Activated T-helper 1 cell treated with Interleukin-2 at 50 U/mL for 16 hours (primary cell): ENCODE measurements around the gene ARHGAP22.

Experiments used
- DNase-seq: peaks from one replicate; pipeline ENCODE4 v3.0.0-alpha.2; 2020; ENCODE audit warnings: low read depth

The ARHGAP22 gene

GRCh38 chr10:48533540-48533939 lies 71.3 kb downstream of the ARHGAP22 start:
- no peak for DNase-seq

- DNase-seq = no peak
Measured at GRCh38 chr10:48531486-48531885, 73.4 kb downstream of the ARHGAP22 start.

- DNase-seq = no peak
Measured at GRCh38 chr10:48529331-48529730, 75.5 kb downstream of the ARHGAP22 start.

DNA sequence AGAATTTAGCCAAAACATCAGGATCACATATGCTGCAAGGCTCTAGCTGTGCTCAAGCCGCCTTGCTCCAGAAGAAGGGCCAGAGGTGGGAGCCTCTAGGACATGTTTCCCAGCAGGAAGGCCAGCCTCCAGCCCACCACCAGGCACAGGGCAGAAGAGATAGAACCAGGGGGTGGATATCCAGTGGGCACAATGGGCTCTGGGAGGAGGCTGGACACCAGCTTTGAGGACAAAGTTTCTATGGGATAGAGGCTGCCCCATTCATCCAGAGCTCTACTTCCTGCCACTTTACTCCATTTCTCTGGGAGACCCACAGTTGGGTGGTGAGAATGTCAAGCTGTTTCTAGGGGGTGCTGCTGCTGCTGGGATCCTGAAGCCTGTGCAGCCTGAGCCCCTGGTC lies 77.1 kb downstream of the ARHGAP22 start:
- DNase-seq = no peak

DNA sequence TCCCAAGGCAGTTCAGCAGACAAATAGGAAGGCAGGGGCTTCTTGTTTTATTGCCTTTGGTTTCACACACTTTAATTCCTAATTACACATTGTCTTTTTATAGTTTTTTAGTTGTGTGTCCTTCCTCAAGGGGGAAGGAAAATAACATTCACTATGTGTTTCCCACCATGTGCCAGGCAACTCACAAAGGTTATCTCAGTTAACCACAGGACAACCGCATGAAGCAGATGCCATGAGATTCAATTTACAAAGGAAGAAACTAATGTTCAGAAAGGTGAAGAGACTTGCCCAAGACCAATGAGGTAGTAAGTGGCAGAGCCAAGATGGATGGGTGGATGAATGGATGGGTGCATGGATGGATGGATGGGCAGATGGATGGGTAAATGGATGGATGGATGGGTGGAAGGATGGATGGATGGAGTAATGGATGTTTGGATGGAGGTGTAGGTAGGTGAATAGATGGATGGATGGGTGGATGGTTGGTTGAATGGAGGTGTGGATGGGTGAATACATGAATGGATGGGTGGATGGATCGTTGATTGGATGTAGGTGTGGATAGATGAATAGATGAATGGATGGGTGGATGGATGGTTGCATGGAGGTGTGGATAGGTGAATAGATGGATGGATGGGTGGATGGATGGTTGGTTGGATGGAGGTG lies 77.9 kb downstream of the ARHGAP22 start:
- DNase-seq = no peak

DNA sequence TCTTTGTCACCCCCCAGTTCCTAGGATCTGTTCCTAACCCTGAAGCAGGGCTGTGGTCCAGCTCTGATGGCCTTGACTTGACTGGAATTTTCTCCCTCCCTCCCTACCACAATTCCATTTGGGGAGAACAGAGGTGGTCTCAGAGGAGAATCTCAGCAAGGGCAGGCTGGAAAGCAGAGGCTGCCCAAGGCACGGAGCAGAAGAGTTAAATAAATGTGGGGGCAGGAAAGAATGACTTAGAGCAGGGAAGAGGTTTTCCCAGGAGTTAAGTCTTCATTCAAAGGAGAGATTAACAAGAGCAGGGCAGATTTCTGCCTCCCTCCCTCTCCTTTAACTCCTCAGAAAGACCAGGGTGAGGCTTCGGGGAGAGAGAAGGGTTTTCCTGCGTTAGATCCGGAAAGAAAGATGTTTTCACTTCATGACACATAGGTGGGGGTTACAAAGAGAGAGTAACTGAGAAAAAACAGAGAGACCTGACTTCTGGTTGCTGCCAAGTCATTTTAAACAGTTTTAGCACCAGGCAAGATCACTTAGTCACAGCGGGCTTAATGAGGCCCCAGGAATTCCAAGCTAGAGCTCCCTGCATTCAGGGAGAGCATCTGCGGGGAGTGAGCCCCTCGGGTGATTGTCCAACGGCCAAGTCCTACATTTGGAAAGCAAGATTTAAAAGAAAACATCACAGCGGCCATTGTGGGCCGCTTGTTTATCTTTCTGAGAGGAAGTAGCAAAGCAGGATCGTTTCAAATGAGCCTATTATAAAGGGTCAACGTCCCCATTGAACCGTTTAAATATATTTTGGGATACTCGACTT lies 78.7 kb downstream of the ARHGAP22 start:
- no peak for DNase-seq

DNA sequence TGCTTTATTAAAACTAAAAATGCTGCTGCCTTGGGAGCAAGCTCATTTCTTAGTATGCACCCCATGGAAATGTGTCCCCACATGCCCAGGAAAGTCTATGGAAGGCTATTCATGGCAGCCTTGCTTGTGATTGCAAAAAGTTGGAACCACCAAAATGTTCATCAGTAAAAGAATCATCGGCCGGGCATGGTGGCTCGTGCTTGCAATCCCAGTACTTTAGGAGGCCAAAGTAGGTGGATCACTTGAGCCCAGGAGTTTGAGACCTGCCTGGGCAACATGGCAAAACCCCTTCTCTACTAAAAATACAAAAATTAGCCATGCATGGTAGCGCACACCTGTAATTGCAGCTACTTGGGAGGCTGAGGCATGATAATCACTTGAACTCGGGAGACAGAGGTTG lies 79.8 kb downstream of the ARHGAP22 start:
- no peak for DNase-seq

DNA sequence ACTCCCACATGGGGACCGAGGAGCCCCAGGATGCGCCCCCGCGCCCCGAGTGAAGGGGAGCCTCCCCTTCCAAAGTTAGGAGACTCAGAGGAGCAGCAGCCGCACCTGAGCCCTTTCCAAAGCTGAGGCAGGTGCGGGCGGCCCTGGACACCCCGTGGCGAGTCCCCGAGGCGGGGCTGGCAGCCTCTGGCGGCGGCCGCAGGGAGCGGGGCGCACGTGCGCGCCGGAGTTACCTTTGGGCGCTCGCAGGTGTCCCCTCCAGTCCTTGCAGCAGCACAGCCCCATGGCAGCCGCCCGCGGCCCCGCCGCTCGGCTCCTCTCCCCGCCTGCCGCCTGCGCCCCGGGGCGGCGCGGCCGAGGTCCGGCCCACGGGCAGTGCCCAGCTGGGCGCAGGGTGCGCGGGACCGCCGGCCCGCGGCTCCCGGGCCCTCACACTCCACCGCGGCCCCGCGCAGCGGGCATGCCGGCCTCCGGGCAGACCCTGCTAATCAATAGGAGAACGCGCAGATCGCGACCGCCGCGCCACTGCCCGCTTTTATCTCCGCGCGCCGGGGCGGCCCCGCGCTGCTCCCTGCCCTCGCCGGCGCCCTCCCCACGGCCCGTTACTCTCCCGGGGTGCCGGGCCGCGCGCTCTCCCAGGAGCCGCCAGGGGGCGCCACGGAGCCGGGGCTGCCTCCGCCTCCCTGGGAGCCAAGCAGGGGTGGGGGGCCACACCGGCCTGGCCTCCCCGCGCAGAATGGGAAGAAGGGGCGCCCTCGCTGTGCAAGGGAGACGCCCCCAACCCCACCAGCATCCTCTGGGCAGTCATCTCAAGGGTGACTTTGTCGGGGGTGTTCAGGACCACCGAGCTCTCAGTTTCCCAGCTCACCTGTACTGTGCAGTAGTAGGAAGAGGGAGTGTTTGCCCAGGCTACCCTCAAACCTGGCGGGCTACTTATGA lies 80.8 kb downstream of the ARHGAP22 start:
- DNase-seq = no peak

DNA sequence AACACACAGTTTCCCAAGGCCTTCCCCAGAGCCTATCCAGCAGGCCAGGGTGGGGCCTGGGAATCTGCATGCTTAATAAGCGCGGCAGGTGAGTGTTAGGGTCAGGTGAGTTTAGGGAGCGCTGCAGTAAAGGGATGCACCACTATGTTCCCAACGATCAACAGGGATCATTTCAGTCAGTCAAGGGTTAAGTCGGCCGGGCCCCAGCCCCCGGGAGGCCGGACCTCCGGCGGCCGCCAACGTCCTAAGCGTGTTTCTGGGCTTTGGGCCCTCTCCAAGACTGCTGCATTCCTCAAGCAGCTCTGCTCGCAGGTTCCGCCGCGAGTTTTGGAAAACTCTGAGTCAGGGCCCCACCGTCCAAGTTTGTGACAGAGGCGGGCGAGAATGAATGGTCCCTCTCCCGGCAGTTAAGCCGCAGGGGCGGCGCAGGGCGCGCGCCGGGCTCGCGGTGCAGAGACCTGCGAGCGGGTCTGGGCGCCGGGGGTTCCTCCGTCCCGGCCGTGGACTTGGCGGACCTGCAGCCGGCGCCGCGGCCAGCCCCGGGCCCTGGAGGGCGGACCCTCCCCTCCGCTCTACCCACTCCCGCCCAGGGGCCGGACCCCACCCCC lies 81.6 kb downstream of the ARHGAP22 start:
- DNase-seq = no peak

DNA sequence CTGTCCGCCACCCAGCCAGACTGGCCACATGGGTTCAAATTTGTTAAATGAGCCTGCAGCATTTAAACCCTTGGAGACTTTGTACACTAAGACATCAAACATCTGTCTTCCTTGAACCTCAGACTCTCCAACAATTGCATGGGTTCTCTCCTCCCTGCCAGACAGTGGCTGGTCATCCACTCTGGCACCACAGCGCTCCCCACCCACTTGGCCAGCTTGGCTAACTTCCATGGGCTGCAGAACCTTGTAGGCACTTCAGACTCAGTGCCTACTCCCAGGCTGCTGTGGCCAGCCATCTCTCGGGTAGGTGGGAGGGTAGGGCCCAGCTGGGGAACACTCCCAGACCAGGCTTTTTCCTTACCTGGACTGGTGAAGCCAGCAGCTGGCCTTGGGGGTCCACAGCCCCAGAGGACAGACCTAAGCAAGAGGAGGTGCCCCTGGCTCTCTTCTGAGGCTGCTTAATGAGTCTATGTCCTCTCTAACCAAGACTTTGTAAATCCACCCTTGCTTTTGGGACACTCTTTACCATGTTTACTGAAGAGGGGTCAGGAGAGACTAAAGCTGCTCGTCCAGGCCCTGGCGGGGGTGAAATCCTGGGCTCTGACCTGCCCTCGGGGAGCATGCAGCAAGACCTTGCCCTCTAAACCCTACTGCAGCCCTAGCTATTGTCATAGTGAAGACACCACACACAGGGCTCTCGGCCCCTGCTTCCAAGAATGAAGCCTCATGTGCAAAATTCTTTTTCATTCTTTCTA lies 82.7 kb downstream of the ARHGAP22 start:
- DNase-seq = no peak

GRCh38 chr10:48520594-48520993 lies 84.3 kb downstream of the ARHGAP22 start:
- no peak for DNase-seq

DNA sequence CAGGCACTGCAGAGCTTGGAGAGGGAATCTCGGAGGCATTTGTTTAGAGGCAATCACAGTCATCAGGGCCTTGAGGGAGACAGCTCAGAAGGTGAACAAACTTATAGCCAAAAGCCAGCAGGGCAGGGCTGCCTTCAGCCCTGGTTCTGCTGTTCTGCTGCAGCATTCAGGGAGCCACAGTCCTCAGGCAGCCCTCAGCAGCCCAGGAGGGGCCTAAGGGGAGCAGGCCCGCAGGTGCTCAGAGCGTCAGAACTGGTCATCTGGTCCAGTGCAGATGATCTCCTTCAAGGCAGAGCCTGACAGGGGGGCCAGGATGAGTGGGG lies 84.7 kb downstream of the ARHGAP22 start:
- DNase-seq = no peak

DNA sequence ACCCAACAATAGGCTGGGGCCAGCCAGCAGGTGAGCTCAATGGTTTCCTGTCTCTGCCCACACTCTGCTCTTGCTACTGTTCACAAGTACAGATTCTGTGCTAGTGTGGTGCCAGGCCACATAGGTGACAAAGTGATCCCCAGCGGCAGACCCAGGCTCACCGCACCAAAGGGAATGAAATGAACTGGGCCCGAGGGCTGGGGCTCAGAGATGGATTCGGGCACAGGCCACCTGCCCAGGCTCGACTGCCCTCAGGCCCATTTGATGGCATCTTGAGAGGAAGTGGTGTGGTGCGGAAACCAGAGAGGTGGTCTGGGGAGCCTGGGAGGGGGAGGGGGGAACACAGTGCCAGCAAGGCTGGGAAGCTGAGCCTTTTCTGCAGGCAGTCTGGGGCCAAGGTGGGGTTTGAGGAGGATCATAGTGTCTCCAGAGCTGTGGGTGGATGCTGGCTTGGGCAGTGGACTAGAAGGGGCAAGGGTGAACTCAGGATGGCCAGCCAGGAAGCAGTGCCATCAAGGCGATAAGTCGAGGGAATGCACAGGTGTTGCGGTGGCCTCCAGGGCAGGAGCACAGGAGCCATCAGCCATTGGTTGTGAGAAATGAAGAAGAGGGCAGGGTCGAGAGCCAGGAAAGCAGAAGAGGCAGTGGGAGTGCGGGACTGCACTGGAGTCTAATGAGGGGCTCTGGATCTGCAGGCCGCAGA lies 85.2 kb downstream of the ARHGAP22 start:
- no peak for DNase-seq

DNA sequence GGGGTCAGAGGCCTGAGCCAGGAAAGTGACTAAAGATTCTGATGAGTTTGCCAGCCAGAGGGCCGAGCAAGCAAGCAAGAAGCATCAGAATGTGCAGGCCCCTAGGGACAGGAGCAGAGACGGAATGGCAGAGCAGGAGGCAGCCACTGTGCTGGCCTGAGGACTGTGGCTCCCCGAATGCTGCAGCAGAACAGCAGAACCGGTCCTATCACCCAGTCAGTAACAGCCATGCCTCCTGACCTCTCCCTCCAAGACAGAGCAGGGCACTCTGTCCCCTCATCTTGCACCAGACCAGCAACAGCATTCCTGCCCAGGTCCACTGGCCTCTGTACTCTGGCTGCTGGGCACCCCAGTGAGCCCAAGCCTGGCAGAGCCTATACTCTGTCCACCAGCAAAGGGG lies 85.9 kb downstream of the ARHGAP22 start:
- DNase-seq = no peak

- no peak for DNase-seq
Measured at GRCh38 chr10:48517911-48518811, 86.7 kb downstream of the ARHGAP22 start.

- no peak for DNase-seq
Measured at GRCh38 chr10:48517482-48517881, 87.4 kb downstream of the ARHGAP22 start.

DNA sequence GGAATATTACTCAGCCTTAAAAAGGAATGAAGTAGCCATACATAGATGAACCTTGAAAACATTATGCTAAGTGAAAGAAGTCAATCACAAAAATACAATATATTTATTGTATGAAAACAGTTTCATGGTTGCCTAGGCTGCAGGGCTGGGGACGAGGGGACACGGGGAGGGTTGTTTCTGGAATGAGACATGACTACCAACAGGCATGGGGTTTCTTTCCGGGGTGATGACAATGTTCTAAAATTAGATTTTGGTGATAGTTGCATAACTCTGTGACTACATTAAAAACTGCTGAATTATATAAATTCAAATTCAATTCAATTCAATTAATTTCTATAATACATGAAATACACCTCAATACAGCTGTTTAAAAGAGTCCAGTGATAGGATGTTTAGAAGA lies 88.0 kb downstream of the ARHGAP22 start:
- no peak for DNase-seq

GRCh38 chr10:48514916-48515315 lies 90.0 kb downstream of the ARHGAP22 start:
- DNase-seq = no peak

DNA sequence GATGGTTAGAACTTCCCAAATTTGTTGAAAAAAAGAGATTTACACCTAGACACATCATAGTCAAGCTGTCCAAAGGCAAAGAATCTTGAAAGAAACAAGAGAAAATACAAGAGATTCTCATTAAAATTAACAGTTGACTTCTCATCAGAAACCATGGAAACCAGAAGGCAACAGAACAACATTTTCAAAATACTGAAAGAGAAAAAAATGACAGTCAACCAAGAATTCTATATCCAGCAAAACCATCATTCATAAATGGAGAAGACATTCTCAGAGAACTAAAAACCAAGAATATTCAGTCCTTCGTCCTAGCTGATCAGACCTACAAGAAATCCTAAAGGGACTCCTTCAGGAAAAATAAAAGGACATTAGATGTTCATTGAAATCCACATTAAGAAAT lies 90.6 kb downstream of the ARHGAP22 start:
- no peak for DNase-seq

DNA sequence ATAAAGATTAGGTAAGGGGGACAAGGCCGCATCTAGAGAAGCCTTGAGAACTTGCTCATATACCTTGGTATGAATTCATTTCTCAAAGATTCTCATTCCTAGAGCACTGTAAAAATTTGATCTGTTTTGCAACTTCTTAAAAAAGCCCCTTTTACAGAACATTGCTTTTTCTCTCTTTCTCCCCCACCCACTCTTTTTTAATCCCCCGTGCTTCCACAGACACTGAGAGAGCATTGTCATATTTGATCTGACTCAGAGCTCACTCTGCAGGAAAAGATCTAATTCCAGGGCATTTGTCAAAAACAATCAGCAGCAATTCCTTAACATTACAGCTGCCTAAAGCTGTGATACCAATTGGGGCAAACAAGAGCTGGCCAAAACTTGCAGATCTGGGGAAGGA lies 92.0 kb downstream of the ARHGAP22 start:
- no peak for DNase-seq
